ENCODE data around the gene HEXD. TPM values are rescaled to one million over a fixed set of nuclear protein-coding genes. Genes with fewer than 3 reads are reported as not detected.

HEXD gene
- total RNA-seq, 4 donors from 2014 or later: 10.6 to 42.0 (median 12.9) TPM

DNA sequence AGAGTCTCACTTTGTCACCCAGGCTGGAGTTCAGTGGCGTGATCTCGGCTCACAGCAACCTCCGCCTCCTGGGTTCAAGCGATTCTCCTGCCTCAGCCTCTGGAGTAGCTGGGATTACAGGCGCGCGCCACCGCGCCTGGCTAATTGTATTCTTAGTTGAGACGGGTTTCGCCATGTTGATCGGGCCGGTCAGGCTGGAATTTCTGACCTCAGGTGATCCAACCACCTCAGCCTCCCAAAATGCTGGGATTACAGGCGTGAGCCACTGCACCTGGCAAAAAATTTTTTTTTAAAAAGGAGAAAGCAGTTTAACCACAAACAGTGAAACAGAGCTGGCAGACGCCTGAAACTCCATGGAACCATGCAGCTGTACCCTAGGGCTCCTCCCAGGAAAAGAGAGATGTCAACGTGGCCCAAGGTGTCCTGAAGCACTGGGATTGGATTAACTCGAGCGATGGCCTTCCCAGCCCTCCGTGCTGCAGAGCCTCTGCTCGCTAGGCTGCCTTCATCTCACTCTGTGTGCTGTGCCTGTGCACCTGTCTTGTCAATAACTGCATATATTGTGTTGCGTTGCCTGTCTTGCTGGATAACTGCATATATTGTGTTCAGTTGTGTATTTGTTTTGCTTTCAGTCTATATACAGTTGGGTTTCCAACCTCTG lies 71.8 kb downstream of the HEXD start:
- 65 to 84% methylated on average over 17 to 20 of the region's 21 CpGs for WGBS, 2 donors
- TF ChIP-seq POLR2A (IDR thresholded peaks at IDR 0.05): no peak
- TF ChIP-seq, protein P1, sequence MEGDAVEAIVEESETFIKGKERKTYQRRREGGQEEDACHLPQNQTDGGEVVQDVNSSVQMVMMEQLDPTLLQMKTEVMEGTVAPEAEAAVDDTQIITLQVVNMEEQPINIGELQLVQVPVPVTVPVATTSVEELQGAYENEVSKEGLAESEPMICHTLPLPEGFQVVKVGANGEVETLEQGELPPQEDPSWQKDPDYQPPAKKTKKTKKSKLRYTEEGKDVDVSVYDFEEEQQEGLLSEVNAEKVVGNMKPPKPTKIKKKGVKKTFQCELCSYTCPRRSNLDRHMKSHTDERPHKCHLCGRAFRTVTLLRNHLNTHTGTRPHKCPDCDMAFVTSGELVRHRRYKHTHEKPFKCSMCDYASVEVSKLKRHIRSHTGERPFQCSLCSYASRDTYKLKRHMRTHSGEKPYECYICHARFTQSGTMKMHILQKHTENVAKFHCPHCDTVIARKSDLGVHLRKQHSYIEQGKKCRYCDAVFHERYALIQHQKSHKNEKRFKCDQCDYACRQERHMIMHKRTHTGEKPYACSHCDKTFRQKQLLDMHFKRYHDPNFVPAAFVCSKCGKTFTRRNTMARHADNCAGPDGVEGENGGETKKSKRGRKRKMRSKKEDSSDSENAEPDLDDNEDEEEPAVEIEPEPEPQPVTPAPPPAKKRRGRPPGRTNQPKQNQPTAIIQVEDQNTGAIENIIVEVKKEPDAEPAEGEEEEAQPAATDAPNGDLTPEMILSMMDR (IDR thresholded peaks at IDR 0.05): no peak
- Histone ChIP-seq H3K4me3 (no peak overlapping the region), H3K36me3 (peaks cover 7 to 44% (median 31%) of the 10 kb centered on the region in 3 donors), H3K27me3 (no peaks in the 10 kb centered on the region), H3K9me3 (no peaks in the 10 kb centered on the region), H3K27ac (peak overlapping the region in 3 of 4 donors; percentile 34 to 74 (median 43)), H3K4me1 (peaks cover 31 to 65% (median 33%) of the 10 kb centered on the region in 3 donors)
- DNase-seq: no peak
- intact Hi-C loops (cut with DNase I): loop anchor here (5.0 kb wide), 1 partner anchor 62 kb away; no protein-coding TSS in a partner anchor

DNA sequence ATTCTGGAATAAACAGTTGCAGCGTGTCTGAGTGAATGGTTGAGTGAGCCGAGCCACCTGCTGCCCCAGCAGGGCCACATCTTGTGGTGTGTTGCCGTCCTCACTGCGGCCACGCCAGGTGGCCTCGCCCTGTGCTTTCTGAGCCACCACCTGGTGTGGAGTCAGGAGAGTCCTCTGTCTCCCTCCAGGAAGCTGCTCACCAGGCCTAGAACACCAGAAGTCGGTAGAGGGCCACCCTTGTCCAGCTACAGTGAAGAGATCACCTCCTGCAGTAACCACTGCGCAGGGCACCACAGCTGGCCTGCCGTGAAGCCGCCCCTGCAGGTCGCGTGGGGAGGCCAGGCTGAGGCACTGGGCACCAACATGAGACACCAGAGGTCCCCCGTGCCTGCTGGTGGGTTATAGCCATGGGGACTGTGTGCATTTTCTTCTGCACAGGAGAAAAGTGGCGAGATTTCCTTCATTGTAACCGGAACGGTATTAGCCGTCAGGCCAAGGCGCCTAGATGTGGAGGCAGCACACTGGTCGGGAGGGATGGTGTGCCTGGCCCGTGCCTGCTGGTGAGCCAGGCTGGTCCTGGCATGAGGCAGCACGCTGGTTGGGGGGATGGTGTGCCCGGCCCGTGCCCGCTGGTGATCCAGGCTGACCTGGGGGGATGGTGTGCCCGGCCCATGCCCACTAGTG lies 72.5 kb downstream of the HEXD start:
- Histone ChIP-seq H3K36me3 (peaks cover under 1 to 37% (median 24%) of the 10 kb centered on the region in 3 donors), H3K27me3 (no peaks in the 10 kb centered on the region), H3K9me3 (no peaks in the 10 kb centered on the region), H3K27ac (peak overlapping the region in 1 of 4 donors; percentile 43), H3K4me3 (no peak overlapping the region), H3K4me1 (peaks cover 36 to 72% (median 37%) of the 10 kb centered on the region in 3 donors)
- 78 to 100% methylated on average over 1 to 22 of the region's 25 CpGs for WGBS, 2 donors
- no peak for TF ChIP-seq POLR2A (IDR thresholded peaks at IDR 0.05)
- TF ChIP-seq, protein P1 (IDR thresholded peaks at IDR 0.05): no peak
- intact Hi-C loops (cut with DNase I): no loop called here
- DNase-seq: no peak

DNA sequence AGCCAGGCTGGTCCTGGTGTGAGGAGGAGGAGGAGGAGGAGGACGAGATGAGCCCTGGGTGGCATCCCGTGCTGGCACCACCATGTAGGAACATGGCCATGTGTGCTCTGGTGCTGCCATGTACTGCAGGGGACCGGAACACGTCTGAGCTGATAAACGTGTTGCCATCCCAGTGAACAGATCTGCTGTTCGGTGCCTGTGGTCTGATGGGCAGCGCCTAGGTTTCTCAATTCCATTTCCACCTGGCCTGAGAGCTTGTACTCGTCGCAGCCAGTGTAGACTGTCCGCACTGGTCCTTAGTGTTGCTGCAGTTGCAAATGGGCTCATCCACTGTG lies 73.0 kb downstream of the HEXD start:
- H3K27me3 ChIP-seq: no peaks in the 10 kb centered on the region
- H3K9me3 ChIP-seq: no peaks in the 10 kb centered on the region
- H3K36me3 ChIP-seq: peaks cover 0 to 32% (median 19%) of the 10 kb centered on the region in 3 donors
- no peak overlapping the region for H3K4me3 ChIP-seq
- no peak for DNase-seq
- no peak for TF ChIP-seq POLR2A (IDR thresholded peaks at IDR 0.05)
- TF ChIP-seq, protein P1 (IDR thresholded peaks at IDR 0.05): no peak
- intact Hi-C loops (cut with DNase I): no loop called here
- no peak overlapping the region for H3K27ac ChIP-seq
- H3K4me1 ChIP-seq: peaks cover 39 to 72% (median 41%) of the 10 kb centered on the region in 3 donors
- 93% methylated on average over 3 to 5 of the region's 10 CpGs for WGBS, 2 donors

DNA sequence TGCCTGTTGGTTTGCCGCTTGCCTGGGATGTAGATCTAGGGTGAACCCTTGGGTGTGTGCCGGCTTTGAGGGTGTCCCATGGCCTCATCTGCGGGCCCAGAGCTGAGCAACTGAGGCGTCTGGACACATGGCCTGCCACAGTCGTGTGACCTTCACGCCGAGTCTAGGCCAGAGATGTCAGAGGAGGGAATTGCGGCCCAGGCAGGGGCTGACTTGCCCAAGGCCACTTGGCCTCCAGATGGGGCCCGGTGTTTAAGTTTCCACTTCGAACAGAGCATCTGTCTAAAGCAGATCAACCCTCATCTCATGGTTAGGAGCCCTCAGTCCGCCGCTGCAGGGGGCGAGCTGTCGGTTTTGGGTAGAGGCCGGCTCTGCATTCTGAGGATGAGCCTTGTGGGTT lies 73.4 kb downstream of the HEXD start:
- Histone ChIP-seq H3K4me1 (peaks cover 39 to 72% (median 44%) of the 10 kb centered on the region in 3 donors), H3K27ac (no peak overlapping the region), H3K4me3 (no peak overlapping the region), H3K9me3 (no peaks in the 10 kb centered on the region), H3K27me3 (no peaks in the 10 kb centered on the region), H3K36me3 (peaks cover 0 to 28% (median 16%) of the 10 kb centered on the region in 3 donors)
- intact Hi-C loops (cut with DNase I): no loop called here
- 88 to 89% methylated on average over 7 to 11 of the region's 15 CpGs for WGBS, 2 donors
- TF ChIP-seq, protein P1 (IDR thresholded peaks at IDR 0.05): no peak
- TF ChIP-seq POLR2A (IDR thresholded peaks at IDR 0.05): no peak
- no peak for DNase-seq

Small RNA genes lying within 50 kb of the gene (small RNA-seq; reads per million reads assigned to genes)
- 0 reads per million in 4 donors for gene RF00019

Other genes starting within 250 kb of the HEXD start
- gene CCDC57, start 205.5 kb upstream of the HEXD start, total RNA-seq: 10 to 100 TPM in 2 of 4 donors, 1 to 10 TPM in 2; 7.9 to 22.1 (median 9.8) TPM
- 10 to 100 TPM; 18.8 to 32.9 (median 21.7) TPM for gene SLC16A3, start 189.3 kb upstream of the HEXD start, total RNA-seq
- gene CSNK1D, start 144.6 kb upstream of the HEXD start, total RNA-seq: 100 to 1,000 TPM in 1 of 4 donors, 10 to 100 TPM in 3; 24.6 to 102 (median 57.1) TPM
- 1 to 10 TPM; 3.0 to 4.4 (median 4.1) TPM for gene CD7, start 100.7 kb upstream of the HEXD start, total RNA-seq
- 10 to 100 TPM in 1 of 4 donors, 1 to 10 TPM in 3; 4.3 to 19.5 (median 6.5) TPM for gene SECTM1, start 84.6 kb upstream of the HEXD start, total RNA-seq
- gene TEX19, start 59.1 kb upstream of the HEXD start, total RNA-seq: not detected
- not detected for gene UTS2R, start 46.6 kb upstream of the HEXD start, total RNA-seq
- gene OGFOD3, start 239 bp downstream of the HEXD start, total RNA-seq: 10 to 100 TPM; 11.9 to 26.7 (median 19.4) TPM
- 10 to 100 TPM; 31.7 to 74.3 (median 51.1) TPM for gene CYBC1, start 32.4 kb downstream of the HEXD start, total RNA-seq
- gene NARF, start 40.4 kb downstream of the HEXD start, total RNA-seq: 10 to 100 TPM; 33.2 to 47.5 (median 40.2) TPM
- gene FOXK2, start 101.4 kb downstream of the HEXD start, total RNA-seq: 10 to 100 TPM; 26.3 to 38.2 (median 34.5) TPM
- gene WDR45B, start 230.1 kb downstream of the HEXD start, total RNA-seq: 100 to 1,000 TPM in 1 of 4 donors, 10 to 100 TPM in 3; 85.1 to 104 (median 89.3) TPM

Measured in esophagus squamous epithelium (tissue), 5 donors.